ENCODE data around the gene GOSR2. TPM values are rescaled to one million over a fixed set of nuclear protein-coding genes. Genes with fewer than 3 reads are reported as not detected.

GOSR2 gene
- polyA plus RNA-seq, 1 of the 3 experiments (the other 2 are of a cell fraction) = 74.2 TPM

- no peaks in the 10 kb centered on the region for H4K20me1 ChIP-seq (ENCODE audit: insufficient read depth)
- H3K27ac ChIP-seq (ENCODE audit: low read depth in 2 of 2, low read length in 1 of 2) = no peak overlapping the region
- no peak for DNase-seq
- H3K4me1 ChIP-seq (ENCODE audit: control insufficient read depth in 1 of 2, insufficient read depth in 2 of 2, low read depth in 1 of 2, low read length in 1 of 2) = peaks cover 0 to 2% of the 10 kb centered on the region in 2 experiments; a peak in 1 of 4 replicates
- no peak overlapping the region for H2AFZ ChIP-seq (ENCODE audit: low read depth)
- no peaks in the 10 kb centered on the region for H3K27me3 ChIP-seq (ENCODE audit: insufficient read depth)
- no peaks in the 10 kb centered on the region for H3K36me3 ChIP-seq (replicated peaks in 1 of 2; ENCODE audit: control insufficient read depth in 1 of 2, insufficient read depth in 2 of 2, low read length in 1 of 2)
- no peak for TF ChIP-seq SIN3A (IDR thresholded peaks at IDR 0.05; ENCODE audit: borderline replicate concordance, low read depth, low read length)
- no peak for TF ChIP-seq YY1 (IDR thresholded peaks at IDR 0.05; ENCODE audit: low read depth)
- no peak for TF ChIP-seq TAF1 (IDR thresholded peaks at IDR 0.05; ENCODE audit: borderline replicate concordance, low read depth, low read length)
- TF ChIP-seq, protein P1, sequence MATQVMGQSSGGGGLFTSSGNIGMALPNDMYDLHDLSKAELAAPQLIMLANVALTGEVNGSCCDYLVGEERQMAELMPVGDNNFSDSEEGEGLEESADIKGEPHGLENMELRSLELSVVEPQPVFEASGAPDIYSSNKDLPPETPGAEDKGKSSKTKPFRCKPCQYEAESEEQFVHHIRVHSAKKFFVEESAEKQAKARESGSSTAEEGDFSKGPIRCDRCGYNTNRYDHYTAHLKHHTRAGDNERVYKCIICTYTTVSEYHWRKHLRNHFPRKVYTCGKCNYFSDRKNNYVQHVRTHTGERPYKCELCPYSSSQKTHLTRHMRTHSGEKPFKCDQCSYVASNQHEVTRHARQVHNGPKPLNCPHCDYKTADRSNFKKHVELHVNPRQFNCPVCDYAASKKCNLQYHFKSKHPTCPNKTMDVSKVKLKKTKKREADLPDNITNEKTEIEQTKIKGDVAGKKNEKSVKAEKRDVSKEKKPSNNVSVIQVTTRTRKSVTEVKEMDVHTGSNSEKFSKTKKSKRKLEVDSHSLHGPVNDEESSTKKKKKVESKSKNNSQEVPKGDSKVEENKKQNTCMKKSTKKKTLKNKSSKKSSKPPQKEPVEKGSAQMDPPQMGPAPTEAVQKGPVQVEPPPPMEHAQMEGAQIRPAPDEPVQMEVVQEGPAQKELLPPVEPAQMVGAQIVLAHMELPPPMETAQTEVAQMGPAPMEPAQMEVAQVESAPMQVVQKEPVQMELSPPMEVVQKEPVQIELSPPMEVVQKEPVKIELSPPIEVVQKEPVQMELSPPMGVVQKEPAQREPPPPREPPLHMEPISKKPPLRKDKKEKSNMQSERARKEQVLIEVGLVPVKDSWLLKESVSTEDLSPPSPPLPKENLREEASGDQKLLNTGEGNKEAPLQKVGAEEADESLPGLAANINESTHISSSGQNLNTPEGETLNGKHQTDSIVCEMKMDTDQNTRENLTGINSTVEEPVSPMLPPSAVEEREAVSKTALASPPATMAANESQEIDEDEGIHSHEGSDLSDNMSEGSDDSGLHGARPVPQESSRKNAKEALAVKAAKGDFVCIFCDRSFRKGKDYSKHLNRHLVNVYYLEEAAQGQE (IDR thresholded peaks at IDR 0.05; ENCODE audit: low read depth, low read length) = no peak
- TF ChIP-seq FOSL2 (IDR thresholded peaks at IDR 0.05; ENCODE audit: borderline replicate concordance, low read depth) = no peak
- TF ChIP-seq RFX5 (IDR thresholded peaks at IDR 0.05; ENCODE audit: low read length) = no peak
- no peak for TF ChIP-seq ZBTB33 (IDR thresholded peaks at IDR 0.05; ENCODE audit: borderline replicate concordance, low read depth)
- TF ChIP-seq NFIC (IDR thresholded peaks at IDR 0.05; ENCODE audit: borderline replicate concordance) = no peak
- TF ChIP-seq EP300 (IDR thresholded peaks at IDR 0.05; ENCODE audit: borderline replicate concordance in 1 of 2, low read depth in 1 of 2, low read length in 1 of 2) = no peak
- no peak for TF ChIP-seq MAX (IDR thresholded peaks at IDR 0.05; ENCODE audit: low read depth)
- no peak for TF ChIP-seq NRF1 (IDR thresholded peaks at IDR 0.05; ENCODE audit: low read depth, low read length)
- no peak for TF ChIP-seq EZH2phosphoT487 (IDR thresholded peaks at IDR 0.05; ENCODE audit: borderline replicate concordance, low read depth)
- no peak for TF ChIP-seq POLR2AphosphoS5 (IDR thresholded peaks at IDR 0.05; ENCODE audit: low read depth, low read length)
- TF ChIP-seq CHD2 (IDR thresholded peaks at IDR 0.05; ENCODE audit: low read length, partially characterized antibody) = no peak
- TF ChIP-seq FOXJ3 (CRISPR knock-in tag; IDR thresholded peaks at IDR 0.05) = no peak
- no peak for TF ChIP-seq GATA2 (CRISPR knock-in tag; IDR thresholded peaks at IDR 0.05)
- H3K4me2 ChIP-seq = no peak overlapping the region
- no peaks in the 10 kb centered on the region for H3K9me2 ChIP-seq
- no peaks in the 10 kb centered on the region for H3K79me2 ChIP-seq (ENCODE audit: insufficient read depth)
- H3K9ac ChIP-seq = no peak overlapping the region
- CTCF ChIA-PET = interaction anchor here (1.4 to 3.1 kb wide), 3 partner anchors 9 to 119 kb away, joined by 4 to 26 read pairs (median 6); no protein-coding TSS in a partner anchor
- no peaks in the 10 kb centered on the region for H3K9me3 ChIP-seq
- POLR2A ChIA-PET = no interaction called here
- WGBS (ENCODE audit: low lambda C conversion rate) = 21% methylated on average over 2 of the region's 2 CpGs
- H3K4me3 ChIP-seq (ENCODE audit: low read depth in 2 of 2, low read length in 1 of 2) = no peak overlapping the region
- no peaks in the 10 kb centered on the region for H3F3A ChIP-seq (replicated peaks; ENCODE audit: insufficient read depth)
These were observed 37.2 kb downstream of the GOSR2 start for GRCh38 chr17:46960152-46960551.
